ENCODE results near the gene SEC24B. TPM values are rescaled to one million over a fixed set of nuclear protein-coding genes. Genes with fewer than 3 reads are reported as not detected.
"Not testable (repeated sequence)": the region's sequence is repeated elsewhere in the genome, so short reads cannot be mapped to it uniquely, and the experiment has no call there.

The SEC24B gene
- total RNA-seq, 2 experiments from 2014 or later, result 25.7 to 27.0 TPM

DNA sequence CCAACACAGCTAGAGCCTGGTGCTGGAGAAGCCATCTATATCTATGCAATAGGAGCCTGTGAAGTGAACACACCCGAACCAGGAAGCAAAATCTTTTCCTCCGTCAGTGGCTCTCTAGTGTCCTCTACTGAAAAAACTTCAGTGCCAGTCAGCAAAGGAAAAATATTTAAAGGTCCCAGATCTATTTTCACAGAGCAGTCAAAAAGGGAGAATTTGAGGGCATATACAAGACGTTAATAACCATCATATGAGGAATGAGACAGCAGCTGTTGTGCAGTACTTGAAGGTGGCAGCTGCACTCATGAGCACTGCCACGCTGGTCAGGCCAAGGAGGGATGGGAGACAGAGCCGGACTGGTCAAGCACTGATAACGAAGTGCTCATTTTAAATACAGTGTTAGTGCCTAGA, 140.8 kb downstream of the SEC24B start:
- CTCF ChIA-PET, result interaction anchor here (2.0 to 2.4 kb wide), 3 partner anchors 13 to 141 kb away, joined by 9 to 11 read pairs (median 10); partner anchors contain the start of genes MCUB and SEC24B
- Mint-ChIP-seq H3K4me3 (no peak overlapping the region), H3K27ac (no peak overlapping the region), H3K27me3 (no peaks in the 10 kb centered on the region), H3K36me3 (ENCODE audit: low read depth) (peaks cover 29% of the 10 kb centered on the region), H3K9me3 (peaks cover 3% of the 10 kb centered on the region), H3K4me1 (peaks cover 36% of the 10 kb centered on the region)
- no peak for DNase-seq
- POLR2A ChIA-PET, result interaction anchor here (0.8 to 2.8 kb wide), 7 partner anchors 13 to 141 kb away, joined by 3 to 42 read pairs (median 4); partner anchors contain the start of genes CASP6 and MCUB

DNA sequence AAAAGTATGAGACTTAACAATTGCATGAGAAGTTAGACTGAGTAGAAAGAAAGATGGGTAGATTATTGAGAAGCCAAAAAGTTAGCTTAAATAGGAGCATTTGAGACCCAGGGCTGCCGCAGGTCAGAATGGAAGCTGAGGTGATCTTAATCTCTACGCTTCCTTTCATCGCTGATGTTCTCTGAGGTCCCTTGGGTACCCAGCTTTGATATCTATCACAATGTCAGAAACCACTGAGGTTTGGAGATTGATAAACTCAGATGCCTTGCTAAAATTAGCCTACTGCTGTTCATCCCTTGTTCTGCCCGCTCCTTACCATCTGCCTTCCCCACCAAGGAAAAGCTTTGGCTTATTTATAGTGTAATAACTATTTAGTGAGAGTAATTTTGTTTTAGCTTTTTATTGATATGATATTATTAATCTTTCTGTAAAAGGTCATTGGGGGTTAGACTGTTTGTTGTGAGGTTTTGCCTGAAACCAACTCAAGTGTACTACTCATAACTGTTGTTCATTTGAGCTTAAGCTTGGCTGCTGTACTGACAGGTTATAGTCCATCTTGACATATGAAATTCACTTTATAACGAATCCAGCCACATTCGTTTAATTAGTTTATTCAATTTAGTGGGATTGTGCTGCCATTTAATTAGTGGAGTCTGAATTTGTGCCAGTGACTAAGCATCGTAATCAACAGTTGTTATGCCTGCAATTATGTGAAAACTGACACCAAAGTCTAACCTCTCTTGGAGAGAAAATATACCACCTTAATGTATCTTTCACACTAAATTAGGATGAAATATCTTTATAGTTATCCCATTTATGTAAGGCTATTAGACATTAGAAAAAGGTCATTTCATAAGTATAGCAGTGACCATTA, 141.6 kb downstream of the SEC24B start:
- no peak overlapping the region for H3K4me3 Mint-ChIP-seq
- CTCF ChIA-PET, result interaction anchor here (0.5 to 2.4 kb wide), 4 partner anchors 14 to 176 kb away, joined by 3 to 11 read pairs (median 10); partner anchors contain the start of genes MCUB and SEC24B
- peaks cover 36% of the 10 kb centered on the region for H3K4me1 Mint-ChIP-seq
- no peak overlapping the region for H3K27ac Mint-ChIP-seq
- H3K36me3 Mint-ChIP-seq (ENCODE audit: low read depth), result peaks cover 25% of the 10 kb centered on the region
- no peak for DNase-seq
- POLR2A ChIA-PET, result interaction anchor here (0.8 to 2.8 kb wide), 7 partner anchors 14 to 142 kb away, joined by 3 to 42 read pairs (median 4); partner anchors contain the start of genes CASP6 and MCUB
- no peaks in the 10 kb centered on the region for H3K27me3 Mint-ChIP-seq
- H3K9me3 Mint-ChIP-seq, result peaks cover 3% of the 10 kb centered on the region

DNA sequence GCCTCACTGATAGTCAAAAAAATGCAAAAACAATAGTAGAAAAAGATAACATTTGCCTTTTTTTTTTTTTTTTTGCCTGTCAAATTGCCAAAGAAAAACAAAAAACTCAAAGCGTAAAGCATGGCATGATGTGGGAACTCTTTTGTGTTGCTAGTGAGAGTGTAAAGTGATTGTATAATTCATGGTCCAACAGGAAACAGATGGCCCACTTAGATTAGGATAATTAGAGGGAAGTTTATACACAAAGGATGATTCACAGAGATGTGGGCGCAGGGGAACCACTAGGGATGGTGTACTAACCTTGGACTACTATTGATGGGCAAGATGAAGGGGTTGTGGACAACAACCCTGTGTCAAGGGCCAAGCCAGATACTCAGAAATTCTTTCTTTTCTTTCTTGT, 142.8 kb downstream of the SEC24B start:
- H3K27me3 Mint-ChIP-seq, result no peaks in the 10 kb centered on the region
- peaks cover 5% of the 10 kb centered on the region for H3K9me3 Mint-ChIP-seq
- no peak overlapping the region for H3K27ac Mint-ChIP-seq
- POLR2A ChIA-PET, result no interaction called here
- no peak for DNase-seq
- H3K4me1 Mint-ChIP-seq, result peaks cover 34% of the 10 kb centered on the region
- CTCF ChIA-PET, result interaction anchor here (1.2 kb wide), 1 partner anchor 143 kb away, joined by 3 read pairs; the partner anchor contains the start of gene SEC24B
- no peak overlapping the region for H3K4me3 Mint-ChIP-seq
- peaks cover 27% of the 10 kb centered on the region for H3K36me3 Mint-ChIP-seq (ENCODE audit: low read depth)

DNA sequence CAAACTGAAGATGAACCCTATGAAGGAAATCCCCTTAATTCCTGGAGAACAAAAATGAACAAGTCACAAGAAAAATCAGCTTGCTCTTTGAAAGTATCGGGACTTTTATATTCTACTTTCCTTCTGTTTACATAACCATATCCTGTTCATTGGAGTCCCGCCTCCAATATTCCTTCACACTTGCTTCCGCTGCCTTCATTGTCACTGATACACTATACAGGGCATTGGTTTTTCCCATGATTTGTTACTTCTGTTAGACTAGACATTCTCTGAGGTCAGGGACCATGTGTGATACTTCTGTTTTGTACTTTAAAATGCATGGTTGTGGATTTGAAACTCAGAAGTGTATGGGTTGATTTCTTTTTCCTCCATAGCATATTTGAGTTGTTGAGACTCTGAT, 145.2 kb downstream of the SEC24B start:
- Mint-ChIP-seq H3K27ac (no peak overlapping the region), H3K4me1 (peaks cover 31% of the 10 kb centered on the region), H3K36me3 (ENCODE audit: low read depth) (peaks cover 37% of the 10 kb centered on the region), H3K27me3 (no peaks in the 10 kb centered on the region), H3K9me3 (peaks cover 10% of the 10 kb centered on the region), H3K4me3 (no peak overlapping the region)
- DNase-seq, result no peak
- CTCF ChIA-PET, result no interaction called here
- POLR2A ChIA-PET, result interaction anchor here (0.9 to 1.0 kb wide), 2 partner anchors 27 to 145 kb away, joined by 3 read pairs; partner anchors contain the start of gene SEC24B

DNA sequence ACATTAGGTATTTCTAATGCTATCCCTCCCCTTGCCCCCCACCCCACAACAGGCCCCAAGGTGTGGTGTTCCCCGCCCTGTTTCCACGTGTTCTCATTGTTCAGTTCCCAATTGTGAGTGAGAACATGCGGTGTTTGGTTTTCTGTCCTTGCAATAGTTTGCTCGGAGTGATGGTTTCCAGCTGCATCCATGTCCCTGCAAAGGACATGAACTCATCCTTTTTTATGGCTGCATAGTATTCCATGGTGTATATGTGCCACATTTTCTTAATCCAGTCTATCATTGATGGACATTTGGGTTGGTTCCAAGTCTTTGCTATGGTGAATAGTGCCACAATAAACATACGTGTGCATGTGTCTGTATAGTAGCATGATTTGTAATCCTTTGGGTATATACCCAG, 146.4 kb downstream of the SEC24B start:
- peaks cover 47% of the 10 kb centered on the region for H3K36me3 Mint-ChIP-seq (ENCODE audit: low read depth)
- H3K27me3 Mint-ChIP-seq, CTCF ChIA-PET, DNase-seq, POLR2A ChIA-PET, H3K27ac Mint-ChIP-seq, H3K4me3 Mint-ChIP-seq: not testable (repeated sequence)
- H3K4me1 Mint-ChIP-seq, result peaks cover 28% of the 10 kb centered on the region
- H3K9me3 Mint-ChIP-seq, result peaks cover 10% of the 10 kb centered on the region

DNA sequence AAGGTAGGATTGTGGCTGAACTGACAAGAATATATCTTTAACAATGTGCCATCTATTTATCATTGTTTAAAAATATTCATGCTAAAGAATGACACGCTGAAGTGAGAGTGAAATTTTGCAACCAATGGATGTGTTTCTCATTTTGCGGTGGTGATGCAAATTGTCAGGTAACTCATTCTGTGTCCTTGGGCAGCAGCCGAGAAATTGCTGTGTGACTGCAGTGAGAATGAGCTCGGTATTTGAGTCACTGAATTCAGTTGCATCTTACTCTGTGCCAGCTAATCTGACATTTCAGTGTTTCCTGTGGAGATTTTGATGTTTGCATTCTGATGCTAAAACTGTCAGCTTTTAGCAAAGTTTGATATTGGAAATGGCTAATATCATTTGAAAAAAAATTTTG, 154.6 kb downstream of the SEC24B start:
- peaks cover 6% of the 10 kb centered on the region for H3K9me3 Mint-ChIP-seq
- CTCF ChIA-PET, result interaction anchor here (0.8 kb wide), 1 partner anchor 11 kb away, joined by 3 read pairs; no protein-coding TSS in a partner anchor
- no peaks in the 10 kb centered on the region for H3K27me3 Mint-ChIP-seq
- DNase-seq, result peak; percentile 42
- H3K4me1 Mint-ChIP-seq, result peaks cover 34% of the 10 kb centered on the region
- no peak overlapping the region for H3K4me3 Mint-ChIP-seq
- POLR2A ChIA-PET, result interaction anchor here (0.9 to 1.6 kb wide), 3 partner anchors 15 to 29 kb away, joined by 3 to 5 read pairs (median 3); partner anchors contain the start of gene MCUB
- H3K36me3 Mint-ChIP-seq (ENCODE audit: low read depth), result peaks cover 39% of the 10 kb centered on the region
- H3K27ac Mint-ChIP-seq, result no peak overlapping the region

DNA sequence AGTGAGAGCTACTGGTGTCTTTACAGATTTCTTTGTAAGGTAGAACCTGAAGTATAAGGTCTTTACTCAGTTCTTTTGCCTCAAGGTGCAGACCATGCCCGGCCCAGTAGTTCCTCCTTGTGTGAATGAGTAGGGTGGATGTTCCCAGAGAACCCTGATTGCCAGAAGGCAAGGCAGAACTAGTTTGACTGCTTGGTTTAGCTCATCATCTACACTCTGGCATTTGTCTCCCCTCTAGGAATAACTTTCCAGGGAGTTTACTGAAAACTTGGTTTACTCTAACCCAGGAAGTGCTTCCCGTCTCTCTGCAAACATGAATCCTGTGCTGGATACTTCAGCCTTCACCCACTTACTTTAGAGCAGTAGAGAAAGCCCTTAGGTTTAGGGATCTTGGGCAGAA, 155.5 kb downstream of the SEC24B start:
- no peak for DNase-seq
- ChIA-PET POLR2A (interaction anchor here (0.6 to 1.2 kb wide), 2 partner anchors 14 to 50 kb away, joined by 3 read pairs; no protein-coding TSS in a partner anchor), CTCF (interaction anchor here (0.8 kb wide), 1 partner anchor 10 kb away, joined by 3 read pairs; no protein-coding TSS in a partner anchor)
- Mint-ChIP-seq H3K4me1 (peaks cover 30% of the 10 kb centered on the region), H3K4me3 (no peak overlapping the region), H3K27ac (no peak overlapping the region), H3K27me3 (no peaks in the 10 kb centered on the region), H3K36me3 (ENCODE audit: low read depth) (peaks cover 32% of the 10 kb centered on the region), H3K9me3 (peaks cover 5% of the 10 kb centered on the region)

DNA sequence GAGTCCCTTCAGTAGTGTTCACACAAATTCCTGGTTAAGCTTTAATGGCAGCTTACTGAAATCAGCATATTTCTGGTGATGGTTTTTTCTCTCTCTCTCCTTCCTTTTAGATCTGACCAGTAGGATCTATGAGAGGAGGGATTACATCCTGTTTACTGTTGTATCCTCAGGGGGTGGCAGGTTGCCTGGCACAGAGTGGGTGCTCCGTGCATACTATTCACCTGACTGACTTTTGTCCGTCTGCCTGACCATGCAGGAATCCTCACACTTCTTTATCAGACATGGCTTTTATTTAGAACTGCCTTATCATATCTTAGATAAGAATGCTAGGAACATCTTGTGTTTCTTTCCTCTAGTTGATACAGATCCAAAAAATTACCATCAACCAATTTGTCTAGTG, 156.0 kb downstream of the SEC24B start:
- ChIA-PET CTCF (interaction anchor here (1.1 kb wide), 1 partner anchor 156 kb away, joined by 3 read pairs; the partner anchor contains the start of gene SEC24B), POLR2A (interaction anchor here (0.6 to 1.2 kb wide), 2 partner anchors 15 to 49 kb away, joined by 3 read pairs; no protein-coding TSS in a partner anchor)
- H3K4me3 Mint-ChIP-seq, result no peak overlapping the region
- H3K27ac Mint-ChIP-seq, result no peak overlapping the region
- peaks cover 25% of the 10 kb centered on the region for H3K4me1 Mint-ChIP-seq
- peaks cover 27% of the 10 kb centered on the region for H3K36me3 Mint-ChIP-seq (ENCODE audit: low read depth)
- H3K9me3 Mint-ChIP-seq, result peaks cover 5% of the 10 kb centered on the region
- no peaks in the 10 kb centered on the region for H3K27me3 Mint-ChIP-seq
- no peak for DNase-seq

Other genes with a start within 250 kb of the SEC24B start
- gene COL25A1, start 131.2 kb upstream of the SEC24B start, total RNA-seq, result not detected
- gene MCUB, start 126.4 kb downstream of the SEC24B start, total RNA-seq, result 10 to 100 TPM; 90.6 to 96.9 TPM

Measured in activated CD4-positive, alpha-beta memory T cell treated with anti-CD3 and anti-CD28 coated beads, Interleukin-2, amount 10 ng/mL, durations not matched to agents 7 days and 5 days (primary cell).